A673 (cell line): ENCODE results near the gene STX3. TPM values are rescaled to one million over a fixed set of nuclear protein-coding genes. Genes with fewer than 3 reads are reported as not detected.

Source experiments
- BruUV-seq: library from RNA; stranded (reverse); fragments of 400-500 nt; replicated peaks from 2 replicates; lab custom pipeline; 2021; lab: Mats Ljungman, UMichigan
- CTCF ChIA-PET: fragments of 300-600 bp; sonication (Branson Sonifier 250); formaldehyde crosslinking; loops from one replicate; lab custom pipeline; 2022; ENCODE audit warnings: antibody characterized with exemption; lab: Charles Lee
- POLR2A ChIA-PET: fragments of 300-600 bp; sonication (Branson Sonifier 250); formaldehyde crosslinking; loops from one replicate; lab custom pipeline; 2022; ENCODE audit warnings: antibody characterized with exemption; ENCODE audit not compliant: low non-redundant PET; lab: Charles Lee
- DNase-seq: peaks from one replicate; pipeline ENCODE4 v3.0.0-alpha.2; 2015; ENCODE audit warnings: low spot score
- H3K27ac ChIP-seq: fragments of 200-600 bp; sonication (generic); 2 replicates; pipeline ENCODE4 v1.5.1; 2016; ENCODE audit warnings: mixed run types, low read depth, mild to moderate bottlenecking, mixed read lengths, antibody characterized with exemption, low read length; ENCODE audit not compliant: poor library complexity, severe bottlenecking
- H3K27me3 ChIP-seq: fragments of 200-600 bp; sonication (generic); replicated peaks from 2 replicates; pipeline ENCODE4 v1.6.1; 2017; ENCODE audit warnings: mixed run types, low read depth, mild to moderate bottlenecking, mixed read lengths, antibody characterized with exemption, low read length; ENCODE audit not compliant: insufficient read depth, poor library complexity
- H3K36me3 ChIP-seq: fragments of 200-600 bp; sonication (generic); 2 replicates; pipeline ENCODE4 v1.6.1; 2016; ENCODE audit warnings: mixed run types, mild to moderate bottlenecking, mixed read lengths, antibody characterized with exemption, low read length; ENCODE audit not compliant: insufficient read depth, poor library complexity, severe bottlenecking
- H3K4me1 ChIP-seq: fragments of 200-600 bp; sonication (generic); 2 replicates; pipeline ENCODE4 v1.6.1; 2017; ENCODE audit warnings: mixed run types, mild to moderate bottlenecking, mixed read lengths, antibody characterized with exemption, low read length; ENCODE audit not compliant: insufficient read depth, poor library complexity, severe bottlenecking
- H3K4me3 ChIP-seq: fragments of 200-600 bp; sonication (generic); 2 replicates; pipeline ENCODE4 v1.5.1; 2016; ENCODE audit warnings: low read depth, mixed run types, mild to moderate bottlenecking, mixed read lengths, low read length; ENCODE audit not compliant: poor library complexity, severe bottlenecking
- H3K9me3 ChIP-seq: fragments of 200-600 bp; sonication (generic); 2 replicates; pipeline ENCODE4 v1.6.1; 2016; ENCODE audit warnings: mixed run types, low read depth, mild to moderate bottlenecking, mixed read lengths, antibody characterized with exemption, low read length; ENCODE audit not compliant: poor library complexity, severe bottlenecking
- CTCF ChIP-seq: fragments of 300-800, 200-600 bp; sonication (generic); conservative IDR thresholded peaks from 2 replicates; pipeline ENCODE4 v1.5.1; 2017; ENCODE audit warnings: low read depth, mild to moderate bottlenecking, antibody characterized with exemption, low read length, moderate library complexity, mixed read lengths
- EZH2 ChIP-seq: fragments of 200-600 bp; sonication (generic); IDR thresholded peaks from 2 replicates; pipeline ENCODE4 v1.6.1; 2017; ENCODE audit warnings: borderline replicate concordance, low read depth, mild to moderate bottlenecking, mixed read lengths, antibody characterized with exemption, low read length; ENCODE audit not compliant: poor library complexity, severe bottlenecking
- intact Hi-C: fragments of 100-400 bp; cut with micrococcal nuclease; formaldehyde crosslinking; loops from one replicate; pipeline ENCODE4 v1.10.0; 2022; ENCODE audit not compliant: unreplicated experiment
- total RNA-seq: library from RNA; stranded (reverse); gene quantifications from 2 replicates; pipeline ENCODE4 v1.2.3, GENCODE V29; 2021

The STX3 gene
- total RNA-seq, 1 experiment from 2014 or later = 16.0 TPM

- CTCF ChIA-PET = no interaction called here
- no peak for DNase-seq
- TF ChIP-seq CTCF = no peak
- no peak for TF ChIP-seq EZH2
- BruUV-seq = no TSS peak
- no peaks in the 10 kb centered on the region for H3K27me3 ChIP-seq
- no peaks in the 10 kb centered on the region for H3K36me3 ChIP-seq
- H3K4me3 ChIP-seq = no peak overlapping the region
- H3K27ac ChIP-seq = no peak overlapping the region
- no peaks in the 10 kb centered on the region for H3K9me3 ChIP-seq
- intact Hi-C loops = no loop called here
- no peaks in the 10 kb centered on the region for H3K4me1 ChIP-seq
- POLR2A ChIA-PET = no interaction called here
Observed at GRCh38 chr11:59778122-59778521, 22.9 kb downstream of the STX3 start.

- Histone ChIP-seq H3K36me3 (no peaks in the 10 kb centered on the region), H3K4me1 (no peaks in the 10 kb centered on the region), H3K4me3 (no peak overlapping the region), H3K9me3 (no peaks in the 10 kb centered on the region), H3K27me3 (no peaks in the 10 kb centered on the region), H3K27ac (no peak overlapping the region)
- ChIA-PET POLR2A (no interaction called here), CTCF (no interaction called here)
- intact Hi-C loops = no loop called here
- TF ChIP-seq EZH2 = no peak
- no peak for TF ChIP-seq CTCF
- DNase-seq = no peak
- BruUV-seq = no TSS peak
Observed at GRCh38 chr11:59779487-59779886, 24.3 kb downstream of the STX3 start.

- H3K4me1 ChIP-seq = no peaks in the 10 kb centered on the region
- TF ChIP-seq CTCF (no peak), EZH2 (no peak)
- ChIA-PET CTCF (no interaction called here), POLR2A (no interaction called here)
- BruUV-seq = no TSS peak
- H3K36me3 ChIP-seq = no peaks in the 10 kb centered on the region
- H3K27me3 ChIP-seq = no peaks in the 10 kb centered on the region
- DNase-seq = no peak
- H3K27ac ChIP-seq = no peak overlapping the region
- no peak overlapping the region for H3K4me3 ChIP-seq
- H3K9me3 ChIP-seq = no peaks in the 10 kb centered on the region
- intact Hi-C loops = no loop called here
Observed at GRCh38 chr11:59782080-59782479, 26.9 kb downstream of the STX3 start.
